DMS79 (cell line): ENCODE data around the gene CPLX3.
"Not testable (repeated sequence)": the region's sequence is repeated elsewhere in the genome, so short reads cannot be mapped to it uniquely, and the experiment has no call there.

Experiments
- DNase-seq: peaks from one replicate; lab custom pipeline; 2025; lab: John Stamatoyannopoulos, UW

Gene CPLX3, protein sequence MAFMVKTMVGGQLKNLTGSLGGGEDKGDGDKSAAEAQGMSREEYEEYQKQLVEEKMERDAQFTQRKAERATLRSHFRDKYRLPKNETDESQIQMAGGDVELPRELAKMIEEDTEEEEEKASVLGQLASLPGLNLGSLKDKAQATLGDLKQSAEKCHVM

DNA sequence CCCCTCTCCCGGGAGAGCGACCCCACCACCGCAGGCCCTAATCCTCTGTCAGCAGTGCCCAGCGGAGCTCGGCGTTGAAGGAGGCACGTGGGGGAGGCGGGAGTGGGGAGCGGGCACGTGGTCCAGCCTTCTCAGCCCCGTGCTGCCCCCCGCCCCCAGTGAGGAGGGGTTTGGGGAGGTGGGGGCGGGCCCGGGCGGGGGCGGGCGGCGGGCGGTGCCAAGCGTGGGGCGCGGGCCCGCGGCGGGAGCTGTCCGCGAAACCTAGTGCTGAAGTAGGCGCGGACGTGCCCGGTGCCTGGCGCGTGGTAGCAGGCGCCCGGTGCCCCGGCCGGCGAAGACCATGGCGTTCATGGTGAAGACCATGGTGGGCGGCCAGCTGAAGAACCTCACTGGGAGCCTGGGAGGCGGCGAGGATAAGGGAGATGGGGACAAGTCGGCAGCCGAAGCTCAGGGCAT, at the start of gene CPLX3:
CPLX3 (plus strand) TSS at position 264 of the 456 bp plus-strand sequence; CDS start at position 341, 77 bp downstream.
- no peak for DNase-seq

GRCh38 chr15:74776821-74777768, 49.3 kb upstream of the CPLX3 start:
- no peak for DNase-seq

- no peak for DNase-seq
Measured at GRCh38 chr15:74777769-74778598, 48.4 kb upstream of the CPLX3 start.

- DNase-seq: no peak
Measured at GRCh38 chr15:74778599-74778970, 47.8 kb upstream of the CPLX3 start.

- DNase-seq: no peak
Measured at GRCh38 chr15:74779162-74779648, 47.2 kb upstream of the CPLX3 start.

DNA sequence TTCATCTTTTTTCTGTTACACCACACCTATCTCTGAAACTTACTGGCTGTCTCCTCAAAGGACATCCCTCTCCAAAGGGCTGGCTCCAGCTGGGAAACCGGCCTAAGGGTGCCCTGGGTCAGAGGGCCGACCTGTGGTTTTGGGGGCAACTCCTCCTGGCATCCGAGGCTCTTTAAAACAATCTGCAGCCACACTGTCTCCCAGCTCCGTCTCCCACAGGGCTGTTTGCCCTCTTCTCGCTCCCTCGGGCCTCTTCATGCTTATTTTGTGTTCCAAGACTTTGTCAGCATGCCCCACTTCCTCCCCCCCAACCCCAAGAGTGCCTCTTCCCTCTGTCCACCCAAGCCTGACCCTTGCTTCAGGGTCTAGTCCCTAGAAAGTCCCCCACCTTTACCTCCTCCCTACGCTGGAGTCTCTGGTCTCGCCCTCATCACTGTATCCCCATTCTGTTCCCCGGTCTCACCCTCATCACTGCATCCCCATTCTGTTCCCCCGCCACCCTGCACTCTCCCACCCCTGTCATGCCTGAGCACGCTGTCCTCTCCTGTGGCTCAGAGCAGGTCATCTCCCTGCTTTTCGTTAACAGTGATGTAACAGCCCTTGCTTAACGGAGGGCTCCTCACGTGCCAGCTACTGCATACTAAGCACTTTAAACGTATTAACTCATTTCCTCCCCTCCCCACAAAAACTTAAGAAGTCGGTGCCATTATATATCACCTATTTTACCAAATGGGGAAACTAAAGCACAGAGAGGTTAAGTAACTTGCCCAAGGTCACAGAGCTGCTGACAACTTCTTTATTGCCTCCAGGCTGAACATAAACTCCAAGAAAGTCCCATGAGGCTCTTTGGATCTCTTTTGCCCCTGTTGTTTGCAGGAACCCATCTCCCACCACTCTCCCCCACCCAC, 45.6 kb upstream of the CPLX3 start:
- DNase-seq: no peak

GRCh38 chr15:74781431-74782258, 44.8 kb upstream of the CPLX3 start, which contains the start of gene CSK:
Gene CSK, plus strand, starts transcription at chr15:74782080. Its CDS starts 16,218 bp downstream, at chr15:74798298.
- DNase-seq: no peak

- no peak for DNase-seq
Measured at GRCh38 chr15:74782259-74783071, 44.0 kb upstream of the CPLX3 start.

DNA sequence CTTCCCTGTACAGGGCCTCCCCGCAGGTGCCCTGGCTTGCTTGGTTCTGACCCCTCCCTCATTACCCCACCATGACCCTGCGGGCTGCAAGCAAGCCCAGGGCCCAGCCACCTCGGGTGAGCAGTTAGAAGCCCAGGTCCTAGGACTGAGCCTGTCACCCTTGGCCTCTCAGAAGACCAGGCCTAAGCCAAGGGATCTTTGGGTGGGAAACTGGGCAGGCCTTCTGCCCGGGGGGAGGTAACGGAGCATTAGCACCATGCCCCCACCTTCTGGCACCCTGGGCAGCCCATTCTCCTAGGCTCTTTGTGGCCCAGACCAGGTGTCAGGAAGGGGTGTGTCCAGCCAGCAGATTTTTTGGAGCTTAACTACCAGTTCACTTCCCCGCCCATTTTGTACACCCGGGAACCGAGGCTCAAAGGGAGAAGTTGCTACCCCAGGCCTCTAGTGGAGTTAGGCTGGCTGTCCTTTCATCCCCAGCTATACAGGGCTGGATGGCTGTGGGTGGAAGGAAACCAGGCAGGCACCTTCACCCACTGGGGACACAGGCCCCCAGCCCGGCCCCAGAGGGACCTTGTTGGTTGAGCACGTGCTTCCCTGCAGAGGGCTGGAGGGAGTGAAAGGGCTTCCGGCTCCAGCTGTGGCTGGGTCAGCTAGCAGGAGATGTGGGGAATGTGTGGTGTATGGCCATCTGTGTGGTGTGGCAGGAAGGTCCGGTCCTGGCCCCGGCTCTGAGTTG, 43.2 kb upstream of the CPLX3 start:
- no peak for DNase-seq

GRCh38 chr15:74783808-74784175, 42.6 kb upstream of the CPLX3 start:
- DNase-seq: no peak

GRCh38 chr15:74784426-74785193, 41.8 kb upstream of the CPLX3 start:
- DNase-seq: no peak

- no peak for DNase-seq
Measured at GRCh38 chr15:74785194-74786032, 41.0 kb upstream of the CPLX3 start.

DNA sequence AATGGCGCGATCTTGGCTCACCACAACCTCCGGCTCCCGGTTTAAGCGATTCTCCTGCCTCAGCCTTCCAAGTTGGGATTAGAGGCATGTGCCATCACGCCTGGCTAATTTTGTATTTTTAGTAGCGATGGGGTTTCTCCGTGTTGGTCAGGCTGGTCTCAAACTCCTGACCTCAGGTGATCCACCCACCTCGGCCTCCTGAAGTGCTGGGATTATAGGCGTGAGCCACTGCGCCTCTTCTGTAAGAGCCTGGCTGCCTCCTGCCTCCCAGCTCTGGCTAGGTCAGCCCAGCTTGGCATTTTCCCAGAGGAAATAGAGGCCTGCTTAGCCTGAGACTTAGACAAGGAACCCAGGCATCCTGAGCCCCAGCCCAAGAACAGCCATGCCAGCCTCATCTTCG, 40.3 kb upstream of the CPLX3 start:
- DNase-seq: not testable (repeated sequence)

DNA sequence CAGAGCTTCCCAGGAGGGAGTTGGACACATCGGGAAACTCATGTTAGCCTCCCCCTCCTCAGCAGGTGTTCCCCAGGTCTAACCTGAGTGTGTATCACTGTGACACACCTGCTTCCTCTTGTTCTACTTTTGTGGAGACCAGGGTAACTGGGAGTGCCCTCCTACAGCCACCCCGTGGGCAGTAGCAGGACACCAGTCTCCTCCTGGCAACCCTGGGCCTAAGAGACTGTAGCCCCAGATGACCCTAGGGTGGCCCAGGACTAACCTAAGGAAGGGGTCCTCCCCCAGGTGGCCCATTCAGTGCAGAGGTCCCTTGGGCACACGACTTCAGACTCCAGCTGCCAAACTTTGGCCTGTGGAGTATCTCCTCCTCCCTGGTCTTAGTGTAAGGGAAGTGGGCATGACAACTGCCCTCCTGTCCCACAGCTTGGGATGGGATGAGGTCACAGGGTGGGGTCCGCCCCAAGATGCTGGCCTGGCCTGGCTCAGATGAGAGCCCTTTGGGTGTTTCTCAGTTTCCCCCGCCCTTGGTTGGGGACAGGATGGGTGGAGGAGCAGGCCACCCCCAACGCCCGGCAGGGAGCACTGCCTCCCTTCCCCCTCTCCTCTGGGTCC, 39.8 kb upstream of the CPLX3 start:
- DNase-seq: no peak

DNA sequence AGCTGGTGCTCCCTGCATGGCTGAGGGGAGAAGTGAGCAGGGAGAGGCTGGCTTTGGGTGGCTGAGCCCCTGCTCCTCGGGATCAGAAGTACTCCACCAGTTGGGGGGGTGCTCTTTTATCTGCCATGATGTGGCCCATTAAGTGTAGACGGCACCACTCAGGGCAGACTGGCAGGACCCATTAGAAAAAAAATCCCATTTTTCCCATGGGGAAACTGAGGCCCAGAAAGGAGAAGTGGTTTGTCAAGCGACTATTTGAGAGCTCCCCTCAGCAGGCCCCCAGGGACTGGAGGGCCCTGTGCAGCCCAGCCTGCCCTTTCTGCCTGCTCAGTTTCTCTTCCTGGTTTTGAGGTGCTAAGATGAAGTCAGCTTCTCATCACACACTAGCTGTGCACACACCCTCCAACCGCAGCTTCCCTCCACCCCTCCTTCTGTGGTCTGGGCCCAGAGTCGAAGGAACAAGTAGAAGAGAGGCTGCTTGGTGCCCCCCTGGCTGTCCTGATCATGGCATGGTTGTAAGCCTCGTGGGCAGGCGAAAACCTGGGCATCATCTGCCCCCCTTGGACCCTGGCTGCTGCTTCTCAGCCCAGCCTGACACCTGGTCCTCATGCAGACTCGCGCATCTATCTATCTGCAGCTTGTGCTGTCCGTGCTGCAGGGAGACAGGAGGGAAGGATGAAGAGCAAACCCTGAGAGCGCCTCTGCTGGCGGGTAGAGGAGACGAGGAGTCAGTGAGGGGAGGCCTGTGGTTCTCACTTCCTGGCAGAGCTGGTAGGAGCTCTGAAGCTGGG, 39.0 kb upstream of the CPLX3 start:
- DNase-seq: no peak
